HUES6 (cell line): ENCODE measurements around the gene GALNT9.
"Not testable (repeated sequence)": the region's sequence is repeated elsewhere in the genome, so short reads cannot be mapped to it uniquely, and the experiment has no call there.

Experiments used
- H3K27ac ChIP-seq: 2 replicates; pipeline ENCODE4 v1.7.0; 2013; ENCODE audit warnings: low read depth, mild to moderate bottlenecking, low read length, inconsistent platforms
- H3K27me3 ChIP-seq: 2 replicates; pipeline ENCODE4 v1.6.1; 2013; ENCODE audit warnings: low read length; ENCODE audit not compliant: control insufficient read depth, insufficient read depth
- H3K36me3 ChIP-seq: 2 replicates; pipeline ENCODE4 v1.6.1; 2013; ENCODE audit warnings: low read length; ENCODE audit not compliant: control insufficient read depth, insufficient read depth
- H3K4me1 ChIP-seq: 2 replicates; pipeline ENCODE4 v1.6.1; 2013; ENCODE audit warnings: low read length; ENCODE audit not compliant: control insufficient read depth, insufficient read depth
- H3K4me3 ChIP-seq: 2 replicates; pipeline ENCODE4 v1.5.1; 2013; ENCODE audit warnings: low read depth, low read length
- H3K9ac ChIP-seq: one replicate; pipeline ENCODE4 v1.6.1; 2013; ENCODE audit warnings: mild to moderate bottlenecking, low read length
- H3K9me3 ChIP-seq: 2 replicates; pipeline ENCODE4 v1.6.1; 2013; ENCODE audit warnings: low read depth, low read length; ENCODE audit not compliant: control insufficient read depth, insufficient read depth

Gene GALNT9

DNA sequence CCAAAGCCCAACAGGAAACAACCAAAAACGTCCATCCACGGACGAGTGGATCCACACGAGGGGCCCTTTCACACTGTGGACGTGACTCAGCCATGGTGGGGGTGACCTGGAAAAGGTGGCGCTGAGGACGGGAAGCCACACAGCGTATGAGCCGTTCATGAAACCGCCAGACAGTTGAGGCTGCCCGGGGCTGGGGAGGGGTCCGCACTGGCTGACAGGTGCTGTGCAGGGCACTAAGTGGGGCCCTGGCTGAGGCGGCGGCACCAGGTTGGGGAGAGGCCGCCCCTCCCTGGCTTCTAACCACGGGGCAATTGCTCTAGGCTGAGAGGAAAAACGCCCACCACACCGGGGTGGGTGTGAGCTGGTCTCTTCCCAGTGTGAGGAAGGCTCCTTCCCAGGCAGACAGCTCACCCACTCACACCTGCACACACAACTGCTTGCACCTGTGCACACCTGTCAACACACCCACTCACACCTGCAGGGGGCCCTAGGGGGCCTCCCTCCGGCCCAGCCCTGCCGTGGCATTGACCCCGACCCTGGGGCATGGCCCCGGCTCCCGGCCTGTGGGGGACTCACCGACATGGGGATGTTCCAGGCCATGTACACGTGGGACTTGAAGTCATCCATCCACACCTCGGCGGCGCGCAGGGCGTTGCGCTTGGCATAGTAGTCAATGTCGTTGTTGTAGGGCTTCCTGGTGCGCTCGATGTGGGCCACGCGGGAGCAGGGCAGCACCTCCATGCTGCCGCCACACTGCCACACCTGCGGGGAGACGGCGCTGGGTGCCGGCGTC is 126.3 kb downstream of the GALNT9 start:
- peaks cover 1% of the 10 kb centered on the region; the same call in 1 of the 2 replicates for H3K9me3 ChIP-seq
- no peaks in the 10 kb centered on the region for H3K4me1 ChIP-seq

DNA sequence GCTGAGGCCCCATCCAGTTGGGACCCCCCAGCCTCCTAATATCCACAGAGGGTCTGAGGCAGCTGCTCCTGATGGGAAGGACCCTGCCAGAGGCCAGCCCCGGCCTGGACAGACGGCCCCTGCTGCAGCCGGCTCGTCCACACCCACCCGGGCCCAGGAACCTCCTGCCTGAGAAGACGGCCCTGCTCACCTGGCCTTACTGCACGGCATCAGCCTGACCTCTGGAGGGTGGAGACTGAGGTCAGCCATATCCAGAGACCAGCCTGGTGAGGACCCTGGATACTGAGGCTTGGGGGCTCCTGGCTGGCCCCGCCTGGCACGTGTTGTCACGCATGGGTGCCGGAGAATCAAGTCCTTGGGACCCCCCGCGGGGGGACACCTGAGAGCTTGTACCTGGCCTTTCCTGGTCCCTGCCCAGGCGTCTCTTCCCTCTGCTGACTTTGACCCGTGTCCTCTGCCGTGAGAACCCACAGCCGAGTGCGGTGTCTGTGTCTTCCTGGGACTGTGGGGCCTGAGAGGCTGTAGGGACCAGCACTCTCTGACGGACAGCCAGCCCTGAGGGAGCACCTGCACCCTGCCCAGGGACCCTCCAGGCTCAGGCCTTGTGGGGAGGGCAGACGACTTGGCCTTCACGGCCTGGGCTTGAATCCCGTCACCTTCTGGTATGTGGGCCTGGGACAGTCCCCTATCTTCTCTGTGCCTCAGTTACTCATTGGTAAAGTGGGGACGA is 127.8 kb downstream of the GALNT9 start:
- H3K9ac ChIP-seq, result no peak overlapping the region
- H3K4me3 ChIP-seq, result no peak overlapping the region
- peaks cover 84% of the 10 kb centered on the region for H3K27me3 ChIP-seq
- no peaks in the 10 kb centered on the region for H3K4me1 ChIP-seq
- no peaks in the 10 kb centered on the region for H3K36me3 ChIP-seq
- no peaks in the 10 kb centered on the region for H3K9me3 ChIP-seq
- no peak overlapping the region for H3K27ac ChIP-seq

More for the DNA sequence above, 126.3 kb downstream of the GALNT9 start:
- H3K9ac ChIP-seq, result no peak overlapping the region
- H3K36me3 ChIP-seq, result no peaks in the 10 kb centered on the region
- H3K27me3 ChIP-seq, result peaks cover 97% of the 10 kb centered on the region
- no peak overlapping the region for H3K4me3 ChIP-seq
- H3K27ac ChIP-seq, result no peak overlapping the region

DNA sequence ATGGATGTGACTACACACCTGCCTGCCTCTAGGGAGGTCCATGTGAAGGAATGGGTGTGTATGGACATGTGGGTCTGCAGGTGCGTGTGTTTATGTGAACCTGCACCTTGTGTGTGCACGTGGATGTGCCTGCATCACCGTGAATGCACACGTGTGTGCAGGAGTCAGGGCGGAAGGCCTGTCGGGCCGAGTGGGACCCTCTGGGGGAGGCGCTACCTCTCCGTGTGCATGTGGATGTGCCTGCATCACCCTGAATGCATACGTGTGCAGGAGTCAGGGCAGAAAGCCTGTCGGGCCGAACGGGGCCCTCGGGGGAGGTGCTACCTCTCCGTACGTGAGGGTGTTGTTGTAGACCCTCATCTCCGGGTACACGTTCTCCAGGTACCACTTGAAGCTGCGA is 128.6 kb downstream of the GALNT9 start:
- Histone ChIP-seq H3K9me3 (no peaks in the 10 kb centered on the region), H3K9ac (no peak overlapping the region), H3K27ac (no peak overlapping the region), H3K36me3 (no peaks in the 10 kb centered on the region), H3K4me1 (no peaks in the 10 kb centered on the region), H3K27me3 (peaks cover 83% of the 10 kb centered on the region), H3K4me3 (no peak overlapping the region)

DNA sequence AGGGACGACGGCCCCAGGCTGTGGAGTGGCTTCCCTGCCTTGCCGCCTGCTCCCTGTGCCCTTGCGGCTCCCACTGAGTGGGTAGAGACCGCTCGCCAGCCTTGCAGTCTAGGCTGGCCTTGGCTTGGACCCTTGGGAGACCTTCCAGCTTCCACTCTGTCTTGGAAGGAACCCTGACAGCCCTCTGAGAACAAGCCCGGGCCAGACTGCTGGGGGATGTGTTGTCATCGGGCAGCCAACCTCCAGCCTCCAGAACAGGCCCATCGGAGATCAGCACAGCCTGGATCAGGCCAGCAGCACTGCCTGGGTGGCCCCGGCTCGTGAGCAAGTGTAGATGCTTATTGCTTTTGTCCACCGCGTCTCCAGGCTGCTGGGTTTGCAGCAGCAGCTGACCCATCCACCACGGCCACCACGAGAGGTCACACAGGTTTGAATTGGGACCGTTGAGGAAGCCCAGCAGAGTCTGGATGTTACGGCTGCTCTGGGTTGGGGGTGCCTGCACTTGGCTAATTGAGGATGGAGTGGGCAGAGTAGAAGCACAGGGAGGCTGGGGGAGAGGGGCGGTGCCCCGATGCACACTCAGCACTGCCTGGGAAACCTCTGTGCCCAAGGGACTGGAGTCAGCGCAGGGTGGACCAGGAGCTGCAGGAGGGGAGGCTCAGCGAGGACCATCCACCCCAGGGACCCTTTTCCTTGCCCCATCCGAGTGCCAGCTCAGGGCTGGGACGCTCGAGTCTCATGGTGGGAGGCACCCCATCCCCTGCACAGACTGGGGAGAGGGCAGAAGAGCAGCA is 129.7 kb downstream of the GALNT9 start:
- H3K27me3 ChIP-seq, result peaks cover 82% of the 10 kb centered on the region
- no peak overlapping the region for H3K9ac ChIP-seq
- H3K27ac ChIP-seq, result no peak overlapping the region
- H3K4me1 ChIP-seq, result no peaks in the 10 kb centered on the region
- H3K9me3 ChIP-seq, result no peaks in the 10 kb centered on the region
- H3K4me3 ChIP-seq, result no peak overlapping the region
- H3K36me3 ChIP-seq, result no peaks in the 10 kb centered on the region

DNA sequence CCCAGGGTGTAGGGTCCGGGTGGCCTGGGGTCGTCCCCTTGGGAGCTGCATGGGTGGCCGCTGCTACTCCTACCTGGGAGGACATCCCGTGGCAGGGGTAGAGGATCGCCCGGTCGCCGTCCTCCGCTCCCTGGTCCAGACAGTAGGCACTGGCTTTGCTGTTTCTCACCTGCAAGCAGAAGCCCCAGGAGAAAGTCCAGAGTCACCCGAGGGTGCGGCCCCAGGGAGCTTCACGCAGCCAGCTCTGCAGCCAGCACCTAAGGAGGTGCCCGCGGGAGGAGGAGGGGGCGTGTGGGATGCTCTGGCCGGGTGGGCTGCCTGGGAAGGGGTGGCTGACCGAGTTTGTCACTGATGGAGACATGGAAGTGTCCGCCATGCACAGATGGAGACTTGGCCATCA is 130.3 kb downstream of the GALNT9 start:
- no peaks in the 10 kb centered on the region for H3K4me1 ChIP-seq
- H3K36me3 ChIP-seq, result no peaks in the 10 kb centered on the region
- peaks cover 3% of the 10 kb centered on the region; the same call in 1 of the 2 replicates for H3K9me3 ChIP-seq
- no peak overlapping the region for H3K27ac ChIP-seq
- no peak overlapping the region for H3K9ac ChIP-seq
- H3K4me3 ChIP-seq, result no peak overlapping the region
- peaks cover 82% of the 10 kb centered on the region for H3K27me3 ChIP-seq

DNA sequence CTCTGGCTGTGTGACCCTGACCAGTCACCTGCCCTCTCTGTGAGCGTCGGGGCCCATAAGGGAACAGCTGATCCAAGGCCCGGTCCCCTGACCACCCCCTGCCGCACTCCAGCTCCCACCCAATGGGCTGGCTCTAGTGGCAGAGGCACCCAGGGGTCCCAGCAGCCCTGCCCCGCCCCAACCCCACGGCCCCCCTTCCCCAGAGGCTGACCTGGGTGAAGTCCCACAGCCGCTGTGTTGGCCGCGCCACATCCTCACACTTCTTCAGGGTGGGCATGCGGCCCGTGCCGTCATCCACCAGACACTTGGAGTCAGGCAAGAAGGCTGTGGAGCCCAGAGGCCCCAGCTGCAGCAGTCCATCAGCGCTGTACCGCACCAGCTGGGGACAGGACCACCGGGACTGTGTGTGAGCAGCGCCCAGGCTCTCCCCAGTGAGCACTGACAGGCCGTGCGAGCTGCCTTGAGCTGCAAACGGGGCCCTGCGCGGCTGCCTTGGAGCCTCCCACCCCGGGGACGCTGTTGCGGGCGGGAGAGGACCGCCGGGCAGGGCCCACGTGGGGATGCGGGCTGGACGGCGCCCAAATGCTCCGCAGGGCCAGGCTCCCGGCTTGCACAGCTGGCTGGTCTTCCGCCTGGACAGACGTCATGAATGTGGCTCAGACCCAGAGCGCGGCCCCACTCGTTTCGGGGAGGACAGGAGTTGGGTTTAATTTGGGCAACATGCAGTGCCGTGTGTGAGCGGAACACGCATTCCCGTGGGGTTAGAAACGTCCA is 131.6 kb downstream of the GALNT9 start:
- Histone ChIP-seq H3K9ac (no peak overlapping the region), H3K4me1 (no peaks in the 10 kb centered on the region), H3K27ac (no peak overlapping the region), H3K4me3 (no peak overlapping the region), H3K27me3 (peaks cover 81% of the 10 kb centered on the region), H3K36me3 (no peaks in the 10 kb centered on the region), H3K9me3 (peaks cover 15% of the 10 kb centered on the region)

DNA sequence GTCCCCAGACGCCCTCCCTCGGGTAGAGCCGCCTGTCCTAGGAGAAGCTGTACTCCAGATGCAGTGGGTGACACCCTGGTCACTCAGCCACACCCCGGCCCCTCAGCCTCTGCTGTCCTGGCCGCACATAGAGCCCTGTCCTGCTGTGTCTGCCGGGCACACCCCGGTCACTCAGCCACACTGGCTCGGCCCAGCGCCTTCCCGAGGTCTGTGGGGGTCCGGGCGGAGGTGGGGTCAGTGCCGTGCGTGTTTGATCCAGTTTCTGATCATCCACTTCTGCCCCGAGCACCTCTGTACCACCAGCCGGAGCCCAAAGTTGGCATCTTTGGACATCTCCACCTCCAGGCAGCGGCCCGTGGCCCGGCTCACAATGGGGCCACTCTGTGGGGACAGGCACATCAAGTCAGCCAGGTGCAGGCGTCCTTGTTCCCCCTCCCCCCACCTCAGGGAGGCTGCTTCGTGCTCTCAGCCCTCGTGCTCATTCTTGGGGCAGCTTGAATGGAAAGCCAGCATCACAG is 132.5 kb downstream of the GALNT9 start:
- H3K27me3 ChIP-seq, result peaks cover 81% of the 10 kb centered on the region
- peaks cover 17% of the 10 kb centered on the region for H3K9me3 ChIP-seq
- no peak overlapping the region for H3K9ac ChIP-seq
- H3K27ac ChIP-seq, result no peak overlapping the region
- no peaks in the 10 kb centered on the region for H3K4me1 ChIP-seq
- no peak overlapping the region for H3K4me3 ChIP-seq
- H3K36me3 ChIP-seq, result no peaks in the 10 kb centered on the region

DNA sequence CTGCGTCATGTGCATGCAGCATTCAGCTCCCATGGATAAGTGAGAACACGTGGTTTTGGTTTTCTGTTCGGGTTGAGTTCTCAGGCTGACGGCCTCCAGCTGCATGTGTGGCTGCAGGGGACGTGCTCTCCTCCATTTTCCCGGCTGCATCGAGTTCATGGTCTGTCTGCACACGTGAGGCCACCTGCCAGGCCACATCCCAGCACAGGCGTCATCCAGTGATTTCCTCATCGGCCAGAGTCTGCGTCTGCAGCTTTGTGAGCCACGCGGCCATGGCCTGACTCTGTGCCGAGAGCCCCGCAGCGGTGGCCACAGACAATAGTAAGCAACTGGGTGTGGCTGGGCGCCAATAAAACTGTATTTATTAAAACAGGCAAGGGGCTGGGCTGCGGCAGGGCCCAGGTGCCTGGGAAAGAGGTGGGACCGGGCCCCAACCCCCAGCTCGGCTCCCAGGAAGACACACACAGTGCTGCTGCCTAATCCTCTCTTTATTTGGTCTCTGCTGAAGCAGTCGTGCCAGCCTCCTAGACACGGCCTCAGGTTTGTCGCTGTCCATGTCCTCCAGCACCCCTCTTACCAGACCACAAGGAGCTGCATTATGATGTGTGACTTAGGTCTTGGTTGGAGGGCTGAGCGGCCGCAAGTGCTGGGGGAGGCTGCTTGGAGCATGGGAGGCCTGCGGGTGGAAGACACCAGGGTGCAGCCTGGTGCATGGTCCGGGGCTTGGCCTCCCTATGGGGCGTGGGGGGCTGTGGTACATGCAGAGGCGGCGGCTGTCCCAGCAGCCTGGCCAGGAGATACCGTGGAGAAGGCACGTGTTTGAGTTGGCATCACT is 133.1 kb downstream of the GALNT9 start:
- no peaks in the 10 kb centered on the region for H3K36me3 ChIP-seq
- no peak overlapping the region for H3K27ac ChIP-seq
- no peak overlapping the region for H3K9ac ChIP-seq
- H3K9me3 ChIP-seq, result peaks cover 17% of the 10 kb centered on the region
- no peak overlapping the region for H3K4me3 ChIP-seq
- H3K4me1 ChIP-seq, result no peaks in the 10 kb centered on the region
- H3K27me3 ChIP-seq, result peaks cover 82% of the 10 kb centered on the region

DNA sequence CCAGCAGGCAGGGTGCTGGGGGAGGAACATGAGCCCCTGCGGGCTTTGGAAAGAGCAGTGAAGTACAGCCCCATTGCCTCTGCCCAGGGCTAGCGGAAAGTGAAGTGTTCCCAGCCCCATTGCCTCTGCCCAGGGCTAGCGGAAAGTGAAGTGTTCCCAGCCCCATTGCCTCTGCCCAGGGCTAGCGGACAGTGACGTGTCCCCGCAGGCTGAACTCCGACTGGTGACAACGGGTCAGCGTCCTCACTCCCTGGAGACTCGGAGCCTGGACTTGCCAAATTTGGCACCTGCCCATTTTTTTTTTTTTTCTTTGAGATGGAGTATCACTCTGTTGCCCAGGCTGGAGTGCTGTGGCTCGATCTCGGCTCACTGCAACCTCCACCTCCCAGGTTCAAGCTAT is 134.1 kb downstream of the GALNT9 start:
- H3K4me1 ChIP-seq, result not testable (repeated sequence)

DNA sequence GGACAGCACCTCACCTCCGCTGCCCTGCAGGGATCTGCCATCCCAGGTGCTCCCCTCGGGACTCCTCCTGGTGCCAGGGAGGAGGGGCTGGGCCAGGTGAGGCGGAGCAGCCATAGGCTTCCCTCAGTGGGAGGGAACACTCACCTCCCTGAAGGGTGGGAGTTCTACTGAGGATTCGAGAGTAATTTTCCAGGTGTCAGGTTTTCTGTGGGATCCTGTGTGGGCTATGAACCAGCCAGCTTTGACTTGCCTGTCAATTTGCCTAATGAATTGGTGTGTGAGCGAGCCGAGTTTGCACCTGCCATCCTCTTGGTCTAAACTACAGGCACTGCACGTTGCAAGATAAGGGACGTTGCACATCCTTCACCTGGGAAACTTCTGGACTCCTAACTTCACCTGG is 134.8 kb downstream of the GALNT9 start:
- Histone ChIP-seq H3K27me3 (peaks cover 82% of the 10 kb centered on the region), H3K9ac (no peak overlapping the region), H3K4me1 (no peaks in the 10 kb centered on the region)

More for the DNA sequence above, 134.1 kb downstream of the GALNT9 start:
- H3K4me3 ChIP-seq, H3K27ac ChIP-seq, H3K9ac ChIP-seq, H3K36me3 ChIP-seq: not testable (repeated sequence)
- Histone ChIP-seq H3K9me3 (peaks cover 17% of the 10 kb centered on the region), H3K27me3 (peaks cover 82% of the 10 kb centered on the region)

More for the DNA sequence above, 134.8 kb downstream of the GALNT9 start:
- Histone ChIP-seq H3K4me3 (no peak overlapping the region), H3K27ac (no peak overlapping the region), H3K9me3 (peaks cover 17% of the 10 kb centered on the region), H3K36me3 (no peaks in the 10 kb centered on the region)
